Hematopoietic multipotent progenitor cell (in vitro differentiated cells): ENCODE results near the gene SLC35F3. TPM values are rescaled to one million over a fixed set of nuclear protein-coding genes. Genes with fewer than 3 reads are reported as not detected.
"Not testable (repeated sequence)": the region's sequence is repeated elsewhere in the genome, so short reads cannot be mapped to it uniquely, and the experiment has no call there.

Experiments
- DNase-seq, 3 donors: peaks; one replicate each; pipeline ENCODE4 v3.0.0-alpha.2; 2011 to 2015; ENCODE audit warnings: low read depth in 2 of 3, low spot score in 2 of 3
- total RNA-seq: library from RNA; depleted of rRNA; stranded (reverse); fragments of >200 nt; gene quantifications from one replicate; pipeline ENCODE4 v1.2.3, GENCODE V29; 2012

Gene SLC35F3
- total RNA-seq, 1 donor = under 0.01 TPM

- no peak for DNase-seq
These were observed 189.7 kb downstream of the SLC35F3 start for GRCh38 chr1:234094172-234094571.

DNA sequence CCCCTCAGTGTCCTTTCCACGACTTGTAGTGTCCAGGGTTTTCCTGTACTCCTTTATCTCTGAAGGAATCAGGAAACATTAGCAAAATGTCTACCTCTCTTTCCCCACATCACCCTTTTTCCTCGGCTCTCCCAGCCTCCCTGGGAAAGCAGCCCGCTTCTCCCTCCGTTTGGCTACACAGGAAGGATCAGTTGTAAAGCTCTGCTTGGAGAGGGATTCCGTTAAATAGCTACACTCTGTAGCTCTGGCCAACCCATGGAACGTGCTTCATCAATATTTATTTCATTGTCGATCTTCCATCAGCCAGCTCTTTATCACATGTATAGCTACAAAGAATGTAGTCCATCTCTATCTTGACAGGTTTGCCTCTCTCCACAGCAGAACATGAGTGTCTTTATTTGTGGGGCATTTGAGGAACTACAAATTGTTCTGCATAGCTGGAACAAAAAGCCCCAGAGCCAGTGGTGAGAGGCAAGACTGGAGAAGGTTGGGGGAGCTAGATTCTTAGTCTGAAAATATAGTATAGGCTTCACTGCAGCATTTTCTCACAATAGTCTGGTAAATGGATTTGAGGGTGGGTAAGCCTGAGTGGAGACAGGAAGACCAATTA lies 191.8 kb downstream of the SLC35F3 start:
- DNase-seq = peak in 1 of 3 donors; percentile 42

DNA sequence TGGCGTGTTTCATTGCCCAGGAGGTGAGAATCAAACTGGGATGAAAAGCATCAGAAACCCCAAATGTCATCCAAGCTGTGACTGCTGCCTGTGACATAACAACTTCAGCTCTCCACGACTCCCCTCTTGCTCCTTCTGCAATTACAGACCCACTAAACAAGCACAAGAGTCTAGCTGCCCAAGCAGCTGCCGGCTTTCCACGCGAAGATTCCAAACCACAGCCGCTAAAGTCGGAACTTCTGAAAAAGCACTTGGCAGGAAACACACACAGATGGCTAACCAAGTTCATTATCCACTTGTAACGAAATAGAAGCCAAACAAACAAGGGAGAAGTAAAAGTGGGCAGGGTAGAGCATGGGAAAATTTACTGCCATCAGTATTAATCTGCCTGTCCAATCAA lies 198.1 kb downstream of the SLC35F3 start:
- DNase-seq = peak in 2 of 3 donors; percentile 36 to 77

- DNase-seq = no peak
These were observed 198.7 kb downstream of the SLC35F3 start for GRCh38 chr1:234103198-234103597.

GRCh38 chr1:234106032-234106431 lies 201.6 kb downstream of the SLC35F3 start:
- DNase-seq = no peak

GRCh38 chr1:234107416-234108021 lies 203.0 kb downstream of the SLC35F3 start:
- DNase-seq = no peak

DNA sequence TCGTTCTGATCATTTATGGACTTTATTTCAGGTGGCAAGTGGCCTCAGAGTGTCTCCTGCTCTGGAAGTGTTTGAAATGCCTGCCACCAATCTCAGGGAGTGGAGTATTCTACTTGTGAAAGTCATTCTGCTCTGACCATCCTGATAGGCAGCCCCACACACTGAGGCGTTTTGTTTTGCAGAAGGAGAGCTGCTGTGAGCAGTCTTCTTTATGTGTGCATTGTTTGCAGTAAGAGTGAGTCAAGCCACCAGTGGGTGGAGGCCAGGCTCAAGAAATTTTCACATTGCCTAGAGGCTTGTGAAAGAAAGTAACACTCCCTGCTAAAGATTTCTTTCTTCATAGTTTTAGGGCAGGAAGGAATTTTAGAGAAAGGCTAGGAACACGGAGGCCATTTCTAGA lies 204.4 kb downstream of the SLC35F3 start:
- DNase-seq = no peak

- DNase-seq = no peak
These were observed 205.4 kb downstream of the SLC35F3 start for GRCh38 chr1:234109840-234110239.

GRCh38 chr1:234111458-234112142 lies 207.1 kb downstream of the SLC35F3 start:
- no peak for DNase-seq

- DNase-seq = peak in 2 of 3 donors; percentile 42 to 58
These were observed 210.3 kb downstream of the SLC35F3 start for GRCh38 chr1:234114648-234115307.

- DNase-seq = no peak
These were observed 214.4 kb downstream of the SLC35F3 start for GRCh38 chr1:234118911-234119310.

- no peak for DNase-seq
These were observed 215.0 kb downstream of the SLC35F3 start for GRCh38 chr1:234119431-234119830.

- DNase-seq = no peak
These were observed 216.0 kb downstream of the SLC35F3 start for GRCh38 chr1:234120327-234120944.

DNA sequence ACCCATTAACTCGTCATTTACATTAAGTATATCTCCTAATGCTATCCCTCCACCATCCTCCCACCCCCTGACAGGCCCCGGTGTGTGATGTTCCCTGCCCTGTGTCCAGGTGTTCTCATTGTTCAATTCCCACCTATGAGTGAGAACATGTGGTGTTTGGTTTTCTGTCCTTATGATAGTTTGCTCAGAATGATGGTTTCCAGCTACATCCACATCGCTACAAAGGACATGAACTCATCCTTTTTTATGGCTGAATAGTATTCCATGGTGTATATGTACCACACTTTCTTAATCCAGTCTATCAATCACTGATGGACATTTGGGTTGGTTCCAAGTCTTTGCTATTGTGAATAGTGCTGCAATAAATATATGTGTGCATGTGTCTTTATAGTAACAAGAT lies 217.2 kb downstream of the SLC35F3 start:
- not testable (repeated sequence) for DNase-seq

- DNase-seq = not testable (repeated sequence)
These were observed 218.1 kb downstream of the SLC35F3 start for GRCh38 chr1:234122571-234122970.

DNA sequence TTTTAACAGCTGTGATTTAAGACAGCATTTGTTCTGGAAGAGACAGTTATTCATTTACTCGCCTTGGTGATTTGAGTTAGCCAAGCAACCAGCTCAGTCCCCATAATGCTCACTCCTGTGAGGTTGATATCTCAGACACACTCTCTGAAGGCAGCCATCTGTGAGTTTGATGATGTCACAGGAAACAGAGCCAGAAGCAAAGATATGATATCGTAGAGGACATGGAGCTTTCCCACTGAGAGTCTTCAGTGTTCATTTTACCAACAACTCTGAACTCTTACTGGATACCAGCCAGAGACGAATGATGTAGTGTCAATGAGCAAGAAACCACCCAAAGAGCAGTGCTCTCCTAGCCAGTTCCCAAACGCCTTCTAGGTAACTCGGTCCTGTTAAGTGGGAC lies 219.4 kb downstream of the SLC35F3 start:
- no peak for DNase-seq

DNA sequence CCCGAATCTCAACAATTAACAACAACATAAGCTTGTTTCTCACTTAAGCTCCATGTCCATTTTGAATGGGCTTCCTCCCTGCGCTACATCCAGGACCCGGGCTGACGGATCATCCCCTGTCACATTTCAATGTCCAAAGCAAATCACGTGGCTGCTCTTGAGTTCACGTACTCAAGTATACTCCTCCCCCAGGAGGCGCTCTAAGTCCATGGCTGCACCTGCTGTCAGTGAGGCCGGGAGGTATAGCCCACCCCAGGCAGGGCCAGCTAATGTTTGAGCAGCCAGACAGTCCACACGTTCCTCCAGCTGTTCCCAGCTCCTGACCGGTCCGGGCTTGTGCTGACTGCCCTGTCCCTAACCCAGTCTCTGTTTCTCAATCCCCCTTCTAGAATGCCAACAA lies 220.8 kb downstream of the SLC35F3 start:
- DNase-seq = peak in 2 of 3 donors; percentile 50 to 59

DNA sequence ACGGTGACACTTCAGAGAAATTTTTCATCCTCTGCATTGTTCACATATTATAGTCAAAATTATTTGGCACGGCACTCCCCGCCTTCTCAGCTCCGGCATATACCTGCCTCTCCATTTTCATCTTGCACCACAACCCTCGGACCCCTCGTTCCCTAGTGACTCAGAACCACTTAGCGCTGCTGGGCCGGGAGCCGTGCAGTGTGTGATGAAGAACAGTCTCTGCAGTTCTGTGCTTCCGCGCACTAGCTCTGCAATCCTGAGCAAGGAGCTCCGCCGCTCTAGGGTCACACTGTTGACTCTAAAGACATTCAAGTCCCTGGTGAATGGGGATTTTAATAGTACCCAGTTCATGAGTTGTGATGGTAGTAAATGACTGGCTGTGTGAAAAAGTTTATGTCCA lies 221.2 kb downstream of the SLC35F3 start:
- no peak for DNase-seq

GRCh38 chr1:234127026-234127671 lies 222.7 kb downstream of the SLC35F3 start:
- no peak for DNase-seq

DNA sequence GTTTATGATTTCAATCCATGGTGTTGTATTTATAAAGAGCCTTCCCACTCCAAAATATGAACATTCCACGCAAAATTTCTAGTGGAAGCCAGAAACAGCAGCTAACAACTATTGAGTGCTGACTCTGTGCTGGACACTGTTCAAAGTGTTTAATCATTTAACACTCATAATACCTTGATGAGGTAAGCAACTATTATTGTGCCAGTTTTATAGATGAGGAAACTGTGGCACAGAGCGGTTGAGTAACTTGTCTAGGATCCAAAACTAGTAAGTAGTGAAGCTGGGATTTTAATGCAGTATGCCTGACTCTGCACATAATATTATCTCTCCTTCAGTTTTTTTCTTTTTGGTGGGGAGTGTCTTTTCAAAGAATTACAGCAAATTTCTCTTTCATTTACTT lies 228.3 kb downstream of the SLC35F3 start:
- no peak for DNase-seq

DNA sequence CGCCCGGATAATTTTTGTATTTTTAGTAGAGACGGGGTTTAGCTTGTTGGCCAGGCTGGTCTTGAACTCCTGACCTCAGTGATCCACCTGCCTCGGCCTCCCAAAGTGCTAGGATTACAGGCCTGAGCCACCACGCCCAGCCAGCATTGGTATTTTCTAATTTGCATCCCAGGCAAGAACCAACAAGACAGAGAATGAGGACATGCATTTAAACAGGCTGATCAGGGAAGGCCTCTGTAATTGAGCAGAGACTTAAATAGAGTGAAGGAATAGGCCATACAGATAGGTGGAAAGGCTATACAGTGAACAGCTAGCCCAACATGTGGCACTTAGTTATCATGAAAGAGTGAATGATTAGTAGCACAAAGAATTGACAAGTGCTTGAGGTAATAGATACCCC lies 230.4 kb downstream of the SLC35F3 start:
- DNase-seq = no peak
